HL-60 (cell line): Measurements from ENCODE around the gene XCL2.

Source experiments
- CTCF ChIP-seq: IDR thresholded peaks from one replicate; pipeline ENCODE4 v1.5.1; 2011; ENCODE audit warnings: low read length, control low read depth, inconsistent platforms; ENCODE audit not compliant: insufficient read depth
- GABPA ChIP-seq: IDR thresholded peaks from 2 replicates; pipeline ENCODE4 v1.6.1; 2012; ENCODE audit warnings: low read depth
- POLR2AphosphoS5 ChIP-seq: IDR thresholded peaks from 2 replicates; pipeline ENCODE4 v1.6.1; 2012; ENCODE audit warnings: low read depth
- REST ChIP-seq: IDR thresholded peaks from 2 replicates; pipeline ENCODE4 v1.6.1; 2012; ENCODE audit warnings: low read depth; ENCODE audit not compliant: insufficient replicate concordance

GRCh38 chr1:168554603-168555483 is 11.0 kb upstream of the XCL2 start:
- TF ChIP-seq CTCF (no peak), REST (no peak), POLR2AphosphoS5 (no peak), GABPA (no peak)
